ENCODE measurements around the gene LTC4S. TPM values are rescaled to one million over a fixed set of nuclear protein-coding genes. Genes with fewer than 3 reads are reported as not detected.

The LTC4S gene
- total RNA-seq, 1 donor = 1.4 TPM

DNA sequence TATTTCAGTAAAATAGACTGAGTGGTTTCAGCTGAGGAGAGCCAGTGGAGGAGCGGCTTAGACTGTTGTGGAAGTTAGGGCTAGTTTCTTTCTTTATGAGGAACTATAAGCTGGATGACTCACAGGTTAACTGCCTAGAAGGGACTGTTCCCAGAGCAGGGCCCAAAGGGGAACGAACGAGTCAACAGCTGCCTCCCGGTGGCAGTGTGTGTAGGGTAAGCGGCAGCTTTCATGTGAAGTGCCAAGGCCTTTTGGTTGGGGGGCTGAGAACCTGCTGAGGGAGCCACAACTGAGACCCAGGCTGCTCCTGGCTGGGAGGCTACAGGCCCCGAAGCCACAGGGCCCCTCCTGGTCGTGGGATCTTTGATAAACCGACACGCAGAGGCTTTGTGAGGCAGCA, 33.9 kb downstream of the LTC4S start:
- H3K27ac ChIP-seq (ENCODE audit: low read depth, low read length) = peak overlapping the region; percentile 9
- no peaks in the 10 kb centered on the region for H3K27me3 ChIP-seq (ENCODE audit: insufficient read depth, low read length)
- no peak overlapping the region for H2AFZ ChIP-seq (ENCODE audit: low read length)
- H3K9me3 ChIP-seq (ENCODE audit: low read depth, low read length) = no peaks in the 10 kb centered on the region
- H3K36me3 ChIP-seq (ENCODE audit: insufficient read depth, low read length) = peaks cover 95% of the 10 kb centered on the region
- TF ChIP-seq, protein P1, sequence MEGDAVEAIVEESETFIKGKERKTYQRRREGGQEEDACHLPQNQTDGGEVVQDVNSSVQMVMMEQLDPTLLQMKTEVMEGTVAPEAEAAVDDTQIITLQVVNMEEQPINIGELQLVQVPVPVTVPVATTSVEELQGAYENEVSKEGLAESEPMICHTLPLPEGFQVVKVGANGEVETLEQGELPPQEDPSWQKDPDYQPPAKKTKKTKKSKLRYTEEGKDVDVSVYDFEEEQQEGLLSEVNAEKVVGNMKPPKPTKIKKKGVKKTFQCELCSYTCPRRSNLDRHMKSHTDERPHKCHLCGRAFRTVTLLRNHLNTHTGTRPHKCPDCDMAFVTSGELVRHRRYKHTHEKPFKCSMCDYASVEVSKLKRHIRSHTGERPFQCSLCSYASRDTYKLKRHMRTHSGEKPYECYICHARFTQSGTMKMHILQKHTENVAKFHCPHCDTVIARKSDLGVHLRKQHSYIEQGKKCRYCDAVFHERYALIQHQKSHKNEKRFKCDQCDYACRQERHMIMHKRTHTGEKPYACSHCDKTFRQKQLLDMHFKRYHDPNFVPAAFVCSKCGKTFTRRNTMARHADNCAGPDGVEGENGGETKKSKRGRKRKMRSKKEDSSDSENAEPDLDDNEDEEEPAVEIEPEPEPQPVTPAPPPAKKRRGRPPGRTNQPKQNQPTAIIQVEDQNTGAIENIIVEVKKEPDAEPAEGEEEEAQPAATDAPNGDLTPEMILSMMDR (IDR thresholded peaks at IDR 0.05; ENCODE audit: extremely low read depth, low read depth, low read length) = no peak
- no peak overlapping the region for H3K4me3 ChIP-seq (ENCODE audit: insufficient read depth, low read length)
- H3K4me1 ChIP-seq (ENCODE audit: insufficient read depth, low read length) = peaks cover 4% of the 10 kb centered on the region
- H3K4me2 ChIP-seq (ENCODE audit: insufficient read depth, low read length) = no peak overlapping the region
- DNase-seq (ENCODE audit: insufficient read length, low spot score, missing footprints) = peak; percentile 95
- H4K20me1 ChIP-seq (ENCODE audit: insufficient read depth, low read length) = peaks cover 74% of the 10 kb centered on the region
- peaks cover 75% of the 10 kb centered on the region for H3K79me2 ChIP-seq (ENCODE audit: insufficient read depth, low read length)

DNA sequence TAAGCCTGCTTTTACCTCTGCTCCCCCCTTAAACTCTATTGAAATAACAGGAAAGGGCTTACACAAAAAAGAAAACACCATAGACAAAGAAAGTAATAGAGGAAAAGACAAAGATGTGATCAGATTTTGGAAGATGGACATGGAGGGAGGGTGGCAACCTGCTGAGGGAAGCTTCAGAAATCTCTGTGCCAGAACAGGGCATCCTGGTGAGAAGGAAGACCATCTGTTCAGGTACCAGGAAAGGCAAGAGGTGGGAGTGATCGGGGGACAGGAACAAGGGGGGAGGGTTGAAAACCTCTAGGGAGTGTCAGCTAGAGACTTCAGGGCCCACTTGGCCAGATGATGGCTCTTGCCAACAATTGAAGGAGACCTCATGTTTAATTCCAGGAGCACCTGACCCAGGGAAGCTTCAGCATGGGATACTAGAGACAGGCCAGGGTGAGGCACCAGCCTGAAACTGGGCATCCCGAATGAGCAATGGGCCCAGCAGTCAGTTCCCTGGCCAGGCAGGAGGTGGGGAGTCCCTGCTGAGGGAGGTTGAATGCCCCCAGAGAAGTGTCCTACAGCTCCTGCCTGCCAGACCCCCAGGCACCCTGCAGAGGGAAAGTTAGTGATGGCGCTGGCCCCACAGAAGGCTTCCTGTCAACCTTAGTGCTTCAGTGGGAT, 35.1 kb downstream of the LTC4S start:
- Histone ChIP-seq H3K27me3 (ENCODE audit: insufficient read depth, low read length) (no peaks in the 10 kb centered on the region), H3K9me3 (ENCODE audit: low read depth, low read length) (no peaks in the 10 kb centered on the region), H4K20me1 (ENCODE audit: insufficient read depth, low read length) (peaks cover 72% of the 10 kb centered on the region), H3K4me1 (ENCODE audit: insufficient read depth, low read length) (no peaks in the 10 kb centered on the region), H2AFZ (ENCODE audit: low read length) (no peak overlapping the region), H3K79me2 (ENCODE audit: insufficient read depth, low read length) (peaks cover 65% of the 10 kb centered on the region), H3K4me2 (ENCODE audit: insufficient read depth, low read length) (no peak overlapping the region), H3K4me3 (ENCODE audit: insufficient read depth, low read length) (no peak overlapping the region), H3K27ac (ENCODE audit: low read depth, low read length) (no peak overlapping the region), H3K36me3 (ENCODE audit: insufficient read depth, low read length) (peaks cover 96% of the 10 kb centered on the region)
- peak; percentile 23 for DNase-seq (ENCODE audit: insufficient read length, low spot score, missing footprints)
- TF ChIP-seq, protein P1 (IDR thresholded peaks at IDR 0.05; ENCODE audit: extremely low read depth, low read depth, low read length) = no peak

DNA sequence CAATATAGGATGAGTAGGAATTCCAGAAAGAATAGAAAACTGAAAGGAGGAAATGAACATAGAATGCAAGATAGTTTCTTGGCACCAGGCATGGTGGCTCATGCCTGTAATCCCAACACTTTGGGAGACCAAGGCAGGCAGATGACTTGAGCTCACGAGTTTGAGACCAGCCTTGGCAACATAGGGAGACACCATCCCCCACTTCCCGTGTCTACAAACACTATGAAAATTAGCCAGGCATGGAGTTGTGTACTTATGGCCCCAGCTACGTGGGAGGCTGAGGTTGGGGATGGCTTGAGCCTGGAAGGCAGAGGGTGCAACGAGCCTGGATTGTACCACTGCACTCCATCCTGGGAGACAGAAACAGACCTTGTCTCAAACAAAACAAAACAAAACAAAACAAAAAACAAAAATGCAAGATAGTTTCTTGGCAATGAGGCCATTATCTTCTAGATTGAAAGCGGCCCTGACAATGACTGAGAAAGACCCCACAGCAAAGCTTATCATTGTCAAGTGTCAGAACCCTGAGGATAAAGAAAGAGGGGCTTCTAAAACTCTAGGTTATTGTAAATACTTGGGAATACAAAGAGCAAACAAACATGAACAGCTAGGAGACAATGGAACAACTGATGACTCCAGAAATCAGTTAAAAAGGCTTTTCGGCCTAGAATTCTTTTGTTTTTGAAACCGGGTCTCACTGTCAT, 36.1 kb downstream of the LTC4S start:
- H2AFZ ChIP-seq (ENCODE audit: low read length) = no peak overlapping the region
- TF ChIP-seq, protein P1 (IDR thresholded peaks at IDR 0.05; ENCODE audit: extremely low read depth, low read depth, low read length) = no peak
- no peaks in the 10 kb centered on the region for H3K27me3 ChIP-seq (ENCODE audit: insufficient read depth, low read length)
- no peak overlapping the region for H3K27ac ChIP-seq (ENCODE audit: low read depth, low read length)
- peak; percentile 14 for DNase-seq (ENCODE audit: insufficient read length, low spot score, missing footprints)
- H3K79me2 ChIP-seq (ENCODE audit: insufficient read depth, low read length) = peaks cover 55% of the 10 kb centered on the region
- no peaks in the 10 kb centered on the region for H3K9me3 ChIP-seq (ENCODE audit: low read depth, low read length)
- H4K20me1 ChIP-seq (ENCODE audit: insufficient read depth, low read length) = peaks cover 62% of the 10 kb centered on the region
- no peak overlapping the region for H3K4me3 ChIP-seq (ENCODE audit: insufficient read depth, low read length)
- no peak overlapping the region for H3K4me2 ChIP-seq (ENCODE audit: insufficient read depth, low read length)
- H3K36me3 ChIP-seq (ENCODE audit: insufficient read depth, low read length) = peaks cover 89% of the 10 kb centered on the region
- no peaks in the 10 kb centered on the region for H3K4me1 ChIP-seq (ENCODE audit: insufficient read depth, low read length)

DNA sequence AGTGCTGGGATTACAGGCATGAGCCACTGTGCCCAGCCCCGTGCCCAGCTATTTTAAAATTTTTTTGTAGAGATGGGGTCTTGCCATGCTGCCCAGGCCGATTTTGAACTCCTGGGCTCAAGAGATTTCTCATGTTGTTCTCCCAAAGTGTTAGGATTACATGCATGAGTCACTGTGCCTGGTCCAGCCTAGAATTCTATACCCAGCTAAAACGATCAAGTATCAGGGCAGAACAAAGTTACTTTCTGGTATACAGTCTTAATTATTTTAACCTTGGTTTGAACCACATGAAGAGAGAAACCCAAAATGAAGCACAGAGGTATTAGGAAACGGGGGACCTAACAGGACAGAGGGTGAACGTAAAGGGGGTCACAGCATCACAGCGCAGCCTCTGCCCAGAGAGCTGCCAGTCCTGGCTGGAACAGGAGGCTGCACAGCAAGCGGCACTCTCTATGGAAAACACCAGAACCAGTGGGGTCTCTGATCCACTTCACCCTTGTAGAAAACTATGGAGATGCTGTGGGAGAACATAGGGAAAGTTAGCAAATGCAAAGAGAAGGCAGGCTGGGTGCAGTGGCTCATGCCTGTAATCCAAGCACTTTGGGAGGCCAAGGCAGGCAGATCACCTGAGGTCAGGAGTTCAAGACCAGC, 37.2 kb downstream of the LTC4S start:
- Histone ChIP-seq H3K27me3 (ENCODE audit: insufficient read depth, low read length) (no peaks in the 10 kb centered on the region), H3K27ac (ENCODE audit: low read depth, low read length) (no peak overlapping the region), H3K4me3 (ENCODE audit: insufficient read depth, low read length) (no peak overlapping the region), H3K79me2 (ENCODE audit: insufficient read depth, low read length) (peaks cover 45% of the 10 kb centered on the region), H4K20me1 (ENCODE audit: insufficient read depth, low read length) (peaks cover 52% of the 10 kb centered on the region), H3K4me2 (ENCODE audit: insufficient read depth, low read length) (no peak overlapping the region), H3K4me1 (ENCODE audit: insufficient read depth, low read length) (no peaks in the 10 kb centered on the region), H2AFZ (ENCODE audit: low read length) (no peak overlapping the region), H3K9me3 (ENCODE audit: low read depth, low read length) (no peaks in the 10 kb centered on the region), H3K36me3 (ENCODE audit: insufficient read depth, low read length) (peaks cover 81% of the 10 kb centered on the region)
- TF ChIP-seq, protein P1 (IDR thresholded peaks at IDR 0.05; ENCODE audit: extremely low read depth, low read depth, low read length) = no peak
- DNase-seq (ENCODE audit: insufficient read length, low spot score, missing footprints) = peak; percentile 10
